Measurements from ENCODE around the gene EFHC1.
"Not testable (repeated sequence)": the region's sequence is repeated elsewhere in the genome, so short reads cannot be mapped to it uniquely, and the experiment has no call there.

Gene EFHC1

DNA sequence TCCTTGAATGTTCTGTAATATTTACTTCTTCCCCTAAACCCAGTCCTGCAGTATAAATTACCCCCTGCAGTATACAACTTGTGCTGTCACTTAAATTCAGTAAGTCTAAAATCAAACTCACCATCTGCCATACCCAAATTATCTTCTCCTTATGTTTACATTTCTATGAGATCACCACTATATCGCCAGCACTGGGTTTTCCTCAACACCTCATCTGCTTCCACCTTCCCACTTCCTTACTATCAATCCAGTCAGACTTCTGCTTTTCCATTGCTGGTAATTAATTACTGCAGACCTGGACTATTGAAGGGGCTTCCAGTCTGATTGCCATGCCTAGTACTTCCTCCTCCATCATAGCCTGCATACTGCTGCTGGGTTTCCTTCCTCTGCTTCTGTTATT lies 15.2 kb downstream of the EFHC1 start:
- Histone ChIP-seq H3K9me3 (ENCODE audit: control insufficient read depth, insufficient read depth, low read length) (no peaks in the 10 kb centered on the region), H3K4me1 (ENCODE audit: insufficient read depth, low read length) (no peaks in the 10 kb centered on the region), H3K36me3 (ENCODE audit: insufficient read depth, low read length) (no peaks in the 10 kb centered on the region; the same call in 1 of the 2 replicates), H3K9ac (ENCODE audit: low read depth, low read length) (no peak overlapping the region)

DNA sequence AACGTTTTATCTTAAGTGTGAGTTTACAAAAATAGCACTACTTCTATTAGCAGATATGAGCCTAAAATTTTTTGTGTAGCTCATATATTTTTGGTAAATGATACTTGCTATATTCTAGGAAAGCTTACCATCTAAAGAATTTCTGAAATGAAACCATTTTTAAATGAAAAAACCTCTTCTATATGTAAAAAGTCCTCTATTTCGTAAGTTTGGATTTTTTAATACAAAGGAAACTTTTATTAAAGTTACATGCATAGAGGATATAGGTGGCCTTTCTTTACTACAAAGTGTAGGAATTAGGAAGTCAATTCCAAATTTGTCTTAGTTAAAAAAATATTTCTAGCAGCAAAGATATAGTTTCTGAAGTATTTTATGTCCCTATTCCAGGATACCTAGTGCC lies 18.8 kb downstream of the EFHC1 start:
- Histone ChIP-seq H3K4me1 (ENCODE audit: insufficient read depth, low read length) (no peaks in the 10 kb centered on the region), H3K36me3 (ENCODE audit: insufficient read depth, low read length) (no peaks in the 10 kb centered on the region; the same call in 1 of the 2 replicates), H3K9me3 (ENCODE audit: control insufficient read depth, insufficient read depth, low read length) (no peaks in the 10 kb centered on the region), H3K9ac (ENCODE audit: low read depth, low read length) (no peak overlapping the region)

DNA sequence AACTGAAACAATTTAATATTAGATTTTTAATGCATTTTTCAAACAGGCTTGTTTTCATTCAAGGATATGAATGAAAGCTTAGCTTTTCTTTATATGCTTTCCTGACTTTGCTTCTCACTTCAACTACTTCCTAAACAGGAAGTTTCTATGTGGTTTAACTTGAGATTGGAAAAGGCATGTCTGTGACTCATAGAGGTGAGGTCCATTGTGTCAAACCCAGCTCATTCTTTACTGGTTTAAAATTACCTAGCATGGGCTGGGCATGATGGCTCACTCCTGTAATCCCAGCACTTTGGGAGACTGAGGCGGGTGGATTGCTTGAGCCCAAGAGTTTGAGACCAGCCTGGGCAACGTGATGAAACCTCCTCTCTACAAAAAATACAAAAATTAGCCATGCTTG lies 34.4 kb downstream of the EFHC1 start:
- Histone ChIP-seq H3K9ac (ENCODE audit: low read depth, low read length) (no peak overlapping the region), H3K36me3 (ENCODE audit: insufficient read depth, low read length) (no peaks in the 10 kb centered on the region; the same call in 1 of the 2 replicates), H3K4me1 (ENCODE audit: insufficient read depth, low read length) (peaks cover 11% of the 10 kb centered on the region), H3K9me3 (ENCODE audit: control insufficient read depth, insufficient read depth, low read length) (peaks cover 5% of the 10 kb centered on the region)

DNA sequence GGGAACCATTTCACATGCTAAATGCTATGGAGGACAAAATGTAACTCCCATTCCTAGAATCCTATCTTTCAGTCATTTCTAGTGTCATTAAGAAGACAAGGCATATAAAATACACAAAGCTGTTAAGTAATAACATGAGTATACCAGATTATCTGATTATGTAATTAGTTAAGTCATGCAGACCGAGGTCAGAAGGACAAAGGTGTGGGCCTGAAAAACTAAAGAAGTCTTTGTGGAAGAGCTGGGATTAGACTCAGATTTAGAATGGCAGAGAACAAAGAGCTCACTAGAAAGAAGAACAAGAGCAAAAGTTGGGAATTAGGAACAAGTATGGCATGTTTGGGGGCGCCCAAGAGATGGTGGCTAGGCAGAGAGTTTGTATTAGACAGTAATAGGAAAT lies 37.0 kb downstream of the EFHC1 start:
- H3K36me3 ChIP-seq (ENCODE audit: insufficient read depth, low read length), result no peaks in the 10 kb centered on the region; the same call in 1 of the 2 replicates

DNA sequence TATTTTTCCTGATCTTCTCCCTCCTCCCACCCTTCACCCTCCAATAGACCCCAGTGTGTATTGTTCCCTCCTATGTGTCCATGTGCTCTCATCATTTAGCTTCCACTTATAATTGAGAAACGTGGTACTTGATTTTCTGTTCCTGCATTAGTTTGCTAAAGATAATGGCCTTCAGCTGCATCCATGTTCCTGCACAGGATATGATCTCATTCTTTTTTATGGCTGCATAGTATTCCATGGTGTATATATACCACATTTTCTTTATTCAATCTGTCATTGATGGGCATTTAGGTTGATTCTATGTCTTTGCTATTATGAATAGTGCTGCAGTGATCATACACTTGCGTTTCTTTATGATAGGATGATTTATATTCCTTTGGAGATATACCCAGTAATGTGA lies 41.1 kb downstream of the EFHC1 start:
- H3K4me1 ChIP-seq (ENCODE audit: insufficient read depth, low read length); H3K9ac ChIP-seq (ENCODE audit: low read depth, low read length); H3K36me3 ChIP-seq (ENCODE audit: insufficient read depth, low read length); H3K9me3 ChIP-seq (ENCODE audit: control insufficient read depth, insufficient read depth, low read length): not testable (repeated sequence)

More for the DNA sequence above, 37.0 kb downstream of the EFHC1 start:
- Histone ChIP-seq H3K4me1 (ENCODE audit: insufficient read depth, low read length) (peaks cover 11% of the 10 kb centered on the region), H3K9ac (ENCODE audit: low read depth, low read length) (no peak overlapping the region), H3K9me3 (ENCODE audit: control insufficient read depth, insufficient read depth, low read length) (no peaks in the 10 kb centered on the region)

DNA sequence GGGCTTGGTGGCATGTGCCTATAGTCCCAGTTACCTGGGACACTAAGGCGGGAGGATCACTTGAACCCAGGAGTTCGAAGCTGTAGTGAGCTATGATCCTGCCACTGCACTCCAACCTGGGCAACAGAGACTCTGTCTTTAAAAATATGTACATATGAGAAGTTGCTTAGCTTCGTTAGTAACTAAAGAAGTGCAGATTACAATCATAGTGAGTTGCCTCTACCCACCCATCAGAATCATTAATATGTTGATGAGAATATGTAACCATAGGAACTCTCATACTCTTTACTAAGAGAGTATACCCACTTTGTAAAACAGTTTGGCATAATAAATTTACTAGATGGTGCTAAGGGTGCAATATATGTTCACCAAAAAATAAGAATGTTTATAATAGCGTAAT lies 54.0 kb downstream of the EFHC1 start:
- Histone ChIP-seq H3K4me1 (ENCODE audit: insufficient read depth, low read length) (no peaks in the 10 kb centered on the region), H3K9ac (ENCODE audit: low read depth, low read length) (no peak overlapping the region), H3K36me3 (ENCODE audit: insufficient read depth, low read length) (no peaks in the 10 kb centered on the region), H3K9me3 (ENCODE audit: control insufficient read depth, insufficient read depth, low read length) (no peaks in the 10 kb centered on the region)

DNA sequence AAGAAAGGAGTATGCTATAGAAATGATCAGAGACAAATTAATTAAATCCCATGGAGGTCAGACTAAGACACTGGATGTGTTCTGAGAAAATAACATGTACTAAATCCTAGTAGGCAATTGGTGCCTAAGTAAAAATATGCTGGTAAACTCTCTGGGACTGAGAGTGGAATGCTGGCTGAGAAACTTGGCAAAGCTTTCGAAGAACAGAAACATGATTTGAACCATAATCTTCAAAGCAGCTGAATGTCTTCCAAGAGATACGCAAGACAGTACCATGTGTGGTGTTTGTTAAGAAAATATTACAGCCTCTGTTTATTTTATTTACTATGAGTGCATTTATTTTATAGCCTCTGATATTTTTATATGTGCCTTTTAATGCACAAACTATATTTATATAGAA lies 55.2 kb downstream of the EFHC1 start:
- H3K36me3 ChIP-seq (ENCODE audit: insufficient read depth, low read length), result no peaks in the 10 kb centered on the region; the same call in 1 of the 2 replicates
- no peaks in the 10 kb centered on the region for H3K4me1 ChIP-seq (ENCODE audit: insufficient read depth, low read length)
- H3K9ac ChIP-seq (ENCODE audit: low read depth, low read length), result no peak overlapping the region
- no peaks in the 10 kb centered on the region for H3K9me3 ChIP-seq (ENCODE audit: control insufficient read depth, insufficient read depth, low read length)

DNA sequence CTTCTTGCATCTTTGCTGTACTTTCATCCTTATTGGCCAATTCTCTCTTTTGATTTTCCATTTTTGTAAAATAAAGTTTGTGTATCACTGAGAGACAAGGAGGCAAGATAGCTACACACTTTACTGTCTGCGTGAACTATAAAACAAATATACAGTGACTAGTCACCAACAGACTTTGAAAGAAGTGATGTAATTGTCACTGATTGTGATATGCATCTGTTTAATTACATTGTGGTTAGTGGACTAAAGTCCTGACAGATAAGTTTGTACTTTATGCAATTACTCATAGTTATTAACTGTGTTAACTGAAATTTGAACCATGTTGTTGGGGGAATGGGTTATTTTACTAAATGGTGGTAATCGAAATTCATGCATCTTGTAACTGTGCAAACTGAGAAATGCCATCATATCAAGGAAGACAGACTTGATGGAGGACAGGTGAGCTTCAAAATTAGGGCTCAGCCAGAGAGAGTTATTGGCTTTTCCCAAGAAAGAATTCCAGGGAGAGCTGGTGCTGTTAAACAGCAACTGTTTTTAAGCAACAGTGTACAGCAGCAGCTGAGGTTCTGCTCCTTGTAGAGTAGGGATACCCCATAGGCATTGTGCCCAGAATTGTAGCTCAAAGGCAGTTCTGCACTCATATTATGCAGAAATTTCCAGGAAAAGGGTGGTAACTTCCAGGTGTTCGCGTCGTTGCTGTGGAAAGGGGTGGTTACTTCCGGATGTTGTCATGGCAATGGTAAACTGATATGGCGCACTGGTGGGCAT lies 62.9 kb downstream of the EFHC1 start:
- H3K4me1 ChIP-seq (ENCODE audit: insufficient read depth, low read length), result no peaks in the 10 kb centered on the region; the same call in 1 of the 2 replicates
- no peaks in the 10 kb centered on the region for H3K9me3 ChIP-seq (ENCODE audit: control insufficient read depth, insufficient read depth, low read length)
- H3K9ac ChIP-seq (ENCODE audit: low read depth, low read length), result no peak overlapping the region

DNA sequence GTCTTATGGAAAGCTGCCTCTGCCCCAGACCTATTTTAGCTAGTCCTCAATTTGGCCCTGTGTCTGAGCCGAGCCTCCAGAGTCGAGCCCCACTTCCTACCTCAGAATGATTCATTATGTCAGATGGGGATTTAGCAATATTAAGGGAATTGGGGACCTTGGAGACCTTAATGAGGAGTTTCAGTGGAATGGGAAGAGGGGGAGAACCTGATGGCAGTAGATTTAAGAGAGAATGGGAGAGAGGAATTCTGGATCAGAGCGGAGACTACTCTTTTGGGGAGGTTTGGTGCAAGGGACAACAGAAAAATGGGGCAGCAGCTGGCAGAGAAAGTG lies 63.5 kb downstream of the EFHC1 start:
- Histone ChIP-seq H3K9ac (ENCODE audit: low read depth, low read length) (no peak overlapping the region), H3K36me3 (ENCODE audit: insufficient read depth, low read length) (no peaks in the 10 kb centered on the region; the same call in 1 of the 2 replicates), H3K9me3 (ENCODE audit: control insufficient read depth, insufficient read depth, low read length) (no peaks in the 10 kb centered on the region), H3K4me1 (ENCODE audit: insufficient read depth, low read length) (no peaks in the 10 kb centered on the region; the same call in 1 of the 2 replicates)

More for the DNA sequence above, 62.9 kb downstream of the EFHC1 start:
- no peaks in the 10 kb centered on the region; the same call in 1 of the 2 replicates for H3K36me3 ChIP-seq (ENCODE audit: insufficient read depth, low read length)

DNA sequence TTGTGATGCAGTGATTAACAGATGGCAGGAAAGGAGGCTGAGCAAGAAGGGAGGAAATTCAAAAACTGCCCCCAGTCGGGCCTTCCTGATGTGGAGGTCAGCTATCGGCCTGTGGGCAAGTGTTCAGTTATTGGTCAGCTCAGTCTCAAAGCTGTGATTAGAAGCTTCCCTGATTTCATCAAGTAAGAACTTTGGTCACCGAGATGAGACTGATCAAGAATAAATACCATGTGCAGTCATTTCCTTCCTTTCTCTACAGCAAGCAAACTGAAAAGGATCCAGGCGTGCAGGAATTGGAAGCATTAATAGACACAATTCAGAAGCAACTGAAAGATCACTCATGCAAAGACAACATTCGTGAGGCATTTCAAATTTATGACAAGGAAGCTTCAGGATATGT lies 69.7 kb downstream of the EFHC1 start:
- Histone ChIP-seq H3K4me1 (ENCODE audit: insufficient read depth, low read length) (no peaks in the 10 kb centered on the region; the same call in 1 of the 2 replicates), H3K9ac (ENCODE audit: low read depth, low read length) (no peak overlapping the region), H3K36me3 (ENCODE audit: insufficient read depth, low read length) (no peaks in the 10 kb centered on the region), H3K9me3 (ENCODE audit: control insufficient read depth, insufficient read depth, low read length) (no peaks in the 10 kb centered on the region)

DNA sequence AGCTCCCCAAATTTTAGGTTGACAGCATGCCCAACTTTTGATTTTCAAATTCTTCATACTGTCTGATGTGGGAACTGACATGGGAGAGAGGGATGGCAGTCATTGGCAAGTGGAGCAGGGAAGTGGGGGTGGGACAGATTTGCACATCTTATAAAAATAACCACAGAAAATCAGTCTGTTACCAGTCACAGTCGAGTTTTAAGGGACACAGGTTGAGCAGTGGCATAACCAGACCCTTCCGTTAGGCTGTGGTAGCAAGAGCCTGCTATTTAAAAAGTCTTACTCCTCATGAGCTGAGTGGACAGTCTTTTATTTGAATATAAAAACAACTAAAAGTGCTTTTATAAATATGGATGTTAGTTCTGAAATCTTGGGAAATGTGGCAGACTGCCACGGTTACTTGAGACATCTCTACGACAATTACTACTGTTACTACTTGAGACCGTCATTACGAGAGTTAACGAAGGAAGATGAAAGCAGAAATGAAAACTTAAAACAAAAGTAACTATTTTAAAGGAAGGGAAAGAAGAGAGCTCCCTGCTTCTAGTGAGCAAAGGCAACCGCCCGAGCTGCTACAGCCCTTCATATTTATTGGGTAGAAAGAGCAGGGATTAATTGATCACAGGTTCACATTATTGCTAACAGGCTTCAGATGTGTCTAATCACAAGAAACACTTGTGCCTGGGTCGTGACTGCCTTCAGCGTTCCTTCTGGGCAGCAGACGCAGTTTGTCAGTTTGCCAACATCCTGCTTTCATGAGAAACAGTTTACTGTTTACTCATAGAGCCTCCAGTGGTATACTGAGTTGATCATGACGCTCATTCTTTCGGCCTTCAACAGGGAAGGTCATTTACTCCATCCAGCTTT lies 71.3 kb downstream of the EFHC1 start:
- no peaks in the 10 kb centered on the region for H3K9me3 ChIP-seq (ENCODE audit: control insufficient read depth, insufficient read depth, low read length)
- H3K4me1 ChIP-seq (ENCODE audit: insufficient read depth, low read length), result no peaks in the 10 kb centered on the region
- H3K9ac ChIP-seq (ENCODE audit: low read depth, low read length), result no peak overlapping the region
- H3K36me3 ChIP-seq (ENCODE audit: insufficient read depth, low read length), result no peaks in the 10 kb centered on the region

DNA sequence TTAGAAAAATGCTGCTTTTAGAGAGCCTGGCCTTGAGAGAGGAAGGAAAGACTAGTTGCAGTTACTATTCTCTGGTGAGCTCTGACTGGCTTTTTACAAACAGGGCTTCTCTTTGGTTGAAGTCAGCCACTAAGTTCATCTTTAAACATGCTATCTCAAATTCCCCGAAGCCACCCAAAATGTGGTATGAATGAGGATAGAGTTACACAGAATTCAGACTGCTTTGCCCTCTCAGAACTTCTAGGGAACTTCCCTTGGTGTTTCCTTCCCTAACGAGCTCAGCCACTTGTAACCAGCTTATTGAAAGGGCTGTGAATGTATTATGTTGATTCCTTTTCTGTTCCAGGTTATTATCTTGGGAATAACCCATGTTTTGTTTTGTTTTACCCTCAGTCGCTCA lies 73.5 kb downstream of the EFHC1 start:
- Histone ChIP-seq H3K4me1 (ENCODE audit: insufficient read depth, low read length) (peaks cover 7% of the 10 kb centered on the region), H3K9me3 (ENCODE audit: control insufficient read depth, insufficient read depth, low read length) (no peaks in the 10 kb centered on the region), H3K36me3 (ENCODE audit: insufficient read depth, low read length) (no peaks in the 10 kb centered on the region), H3K9ac (ENCODE audit: low read depth, low read length) (no peak overlapping the region)

DNA sequence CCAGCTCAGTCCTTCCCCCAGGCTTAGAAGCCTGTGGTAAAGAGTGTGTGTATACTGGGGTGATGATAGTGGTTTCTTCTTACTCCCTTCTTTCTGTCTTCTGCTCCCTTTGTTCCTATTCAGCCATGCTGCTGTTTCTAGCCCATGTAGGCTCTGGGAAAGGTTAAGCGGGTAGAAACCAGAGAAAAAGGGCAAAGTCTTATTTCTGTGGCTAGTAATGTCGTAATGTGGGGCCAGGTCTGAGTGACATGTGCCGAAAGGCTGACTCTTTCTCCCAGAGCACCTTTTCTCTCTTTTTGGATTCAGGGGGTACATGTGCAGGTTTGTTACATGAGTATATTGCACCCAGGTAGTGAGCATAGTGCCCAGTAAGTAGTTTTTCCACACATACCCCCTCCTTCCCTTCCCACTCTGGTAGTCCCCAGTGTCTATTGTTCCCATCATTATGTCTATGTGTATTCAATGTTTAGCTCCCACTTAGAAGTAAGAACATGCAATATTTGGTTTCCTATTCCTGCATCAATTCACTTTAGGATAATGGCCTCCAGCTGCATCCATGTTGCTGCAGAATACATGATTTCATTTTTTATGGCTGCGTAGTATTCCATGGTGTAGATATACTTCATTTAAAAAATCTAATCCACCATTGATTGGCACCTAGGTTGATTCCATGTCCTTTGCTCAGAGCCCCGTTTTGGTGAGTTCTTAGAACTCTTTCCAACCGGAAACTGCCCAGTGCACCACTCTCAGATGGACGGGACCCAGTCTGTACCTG lies 74.3 kb downstream of the EFHC1 start:
- Histone ChIP-seq H3K9ac (ENCODE audit: low read depth, low read length) (no peak overlapping the region), H3K4me1 (ENCODE audit: insufficient read depth, low read length) (peaks cover 15% of the 10 kb centered on the region), H3K9me3 (ENCODE audit: control insufficient read depth, insufficient read depth, low read length) (no peaks in the 10 kb centered on the region), H3K36me3 (ENCODE audit: insufficient read depth, low read length) (no peaks in the 10 kb centered on the region)

DNA sequence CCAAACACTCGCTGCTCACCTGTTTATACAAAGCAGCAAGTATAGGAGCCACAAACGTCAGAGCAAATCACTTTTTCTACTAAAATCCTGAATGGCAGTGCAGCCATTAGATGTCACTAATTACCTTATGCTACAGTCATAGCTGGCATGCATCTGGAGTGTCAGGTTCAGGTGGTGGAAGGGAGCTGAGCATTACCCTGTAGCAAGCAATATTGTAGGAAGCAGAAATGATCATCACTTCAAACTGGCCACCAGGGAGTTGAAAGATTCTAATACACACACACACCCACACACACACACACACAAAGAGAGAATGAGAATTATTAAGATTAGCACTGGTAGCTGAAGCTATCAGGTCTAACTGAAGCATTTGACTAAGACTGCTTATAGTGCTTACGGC lies 75.8 kb downstream of the EFHC1 start:
- Histone ChIP-seq H3K9me3 (ENCODE audit: control insufficient read depth, insufficient read depth, low read length) (no peaks in the 10 kb centered on the region), H3K36me3 (ENCODE audit: insufficient read depth, low read length) (no peaks in the 10 kb centered on the region), H3K4me1 (ENCODE audit: insufficient read depth, low read length) (peaks cover 22% of the 10 kb centered on the region), H3K9ac (ENCODE audit: low read depth, low read length) (no peak overlapping the region)

All from ES-I3 (cell line).